ENCODE results near the gene CYP2C9.
"Not testable (repeated sequence)": the region's sequence is repeated elsewhere in the genome, so short reads cannot be mapped to it uniquely, and the experiment has no call there.

CYP2C9 gene

DNA sequence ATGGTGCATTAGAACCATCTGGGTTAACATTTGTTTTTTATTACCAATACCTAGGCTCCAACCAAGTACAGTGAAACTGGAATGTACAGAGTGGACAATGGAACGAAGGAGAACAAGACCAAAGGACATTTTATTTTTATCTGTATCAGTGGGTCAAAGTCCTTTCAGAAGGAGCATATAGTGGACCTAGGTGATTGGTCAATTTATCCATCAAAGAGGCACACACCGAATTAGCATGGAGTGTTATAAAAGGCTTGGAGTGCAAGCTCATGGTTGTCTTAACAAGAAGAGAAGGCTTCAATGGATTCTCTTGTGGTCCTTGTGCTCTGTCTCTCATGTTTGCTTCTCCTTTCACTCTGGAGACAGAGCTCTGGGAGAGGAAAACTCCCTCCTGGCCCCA is at the start of gene CYP2C9:
Gene CYP2C9 (plus strand): TSS at position 276 of the 400 bp plus-strand sequence. CDS start 25 bp downstream, at position 301.
- DNase-seq (ENCODE audit: low read depth, low spot score): no peak

DNA sequence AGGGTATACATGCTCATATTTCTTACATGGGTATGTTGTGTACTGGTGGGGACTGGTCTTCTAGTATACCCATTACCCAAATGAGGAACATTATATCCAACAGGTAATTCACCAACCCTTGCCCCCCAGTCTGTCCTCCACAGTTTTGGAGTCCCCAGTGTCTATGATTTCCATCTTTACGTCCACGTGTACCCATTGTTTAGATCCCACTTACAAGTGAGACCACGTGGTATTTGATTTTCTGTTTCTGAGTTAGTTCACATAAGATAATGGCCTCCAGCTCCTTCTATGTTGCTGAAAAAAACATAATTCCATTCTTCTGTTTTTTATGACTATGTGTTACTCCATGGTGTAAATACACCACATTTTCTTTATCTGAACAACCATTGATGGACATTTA is 49.3 kb upstream of the CYP2C9 start:
- no peak for DNase-seq (ENCODE audit: low read depth, low spot score)

DNA sequence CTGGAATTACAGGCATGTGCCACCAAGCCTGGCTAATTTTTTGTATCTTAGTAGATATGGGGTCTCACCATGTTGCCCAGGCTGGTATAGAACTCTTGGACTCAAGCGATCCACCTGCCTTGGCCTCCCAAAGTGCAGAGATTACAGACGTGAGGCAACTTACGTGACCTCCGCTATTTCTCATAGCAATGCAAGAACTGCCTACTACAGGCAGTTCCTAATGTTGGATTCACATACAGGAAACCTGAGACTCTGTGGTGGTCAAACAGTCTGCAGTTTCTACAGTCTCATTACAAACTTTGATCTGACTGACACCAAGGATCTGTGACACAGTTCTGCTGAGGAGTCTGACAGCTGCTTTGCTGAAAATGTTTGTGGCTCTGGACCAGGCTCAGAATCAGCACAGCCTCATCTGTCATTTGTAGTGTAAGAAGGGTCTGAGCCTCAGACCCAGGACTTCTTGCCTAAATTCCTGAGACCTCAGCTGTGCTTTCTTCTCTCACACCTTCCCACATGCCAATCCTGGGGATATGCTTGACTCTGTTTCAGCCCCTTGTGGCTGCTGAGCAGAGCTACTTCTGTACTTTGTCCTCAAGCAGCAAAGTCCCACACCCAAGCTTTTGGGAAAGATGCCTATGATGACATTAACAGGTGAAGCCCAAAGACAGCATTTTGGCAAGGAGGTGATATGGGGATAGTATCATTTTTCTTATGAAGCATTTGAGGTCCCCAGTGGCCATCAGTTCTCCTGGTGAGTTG is 48.0 kb upstream of the CYP2C9 start:
- DNase-seq (ENCODE audit: low read depth, low spot score): no peak

DNA sequence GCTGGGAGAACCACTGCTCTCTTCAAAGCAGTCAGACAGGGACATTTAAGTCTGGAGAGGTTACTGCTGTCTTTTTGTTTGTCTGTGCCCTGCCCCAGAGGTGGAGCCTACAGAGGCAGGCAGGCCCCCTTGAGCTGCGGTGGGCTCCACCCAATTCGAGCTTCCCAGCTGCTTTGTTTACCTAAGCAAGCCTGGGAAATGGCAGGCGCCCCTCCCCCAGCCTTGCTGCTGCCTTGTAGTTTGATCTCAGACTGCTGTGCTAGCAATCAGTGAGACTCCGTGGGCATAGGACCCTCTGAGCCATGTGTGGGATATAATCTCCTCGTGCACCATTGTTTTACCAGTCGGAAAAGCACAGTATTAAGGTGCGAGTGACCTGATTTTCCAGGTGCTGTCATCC is 40.0 kb upstream of the CYP2C9 start:
- not testable (repeated sequence) for DNase-seq (ENCODE audit: low read depth, low spot score)

DNA sequence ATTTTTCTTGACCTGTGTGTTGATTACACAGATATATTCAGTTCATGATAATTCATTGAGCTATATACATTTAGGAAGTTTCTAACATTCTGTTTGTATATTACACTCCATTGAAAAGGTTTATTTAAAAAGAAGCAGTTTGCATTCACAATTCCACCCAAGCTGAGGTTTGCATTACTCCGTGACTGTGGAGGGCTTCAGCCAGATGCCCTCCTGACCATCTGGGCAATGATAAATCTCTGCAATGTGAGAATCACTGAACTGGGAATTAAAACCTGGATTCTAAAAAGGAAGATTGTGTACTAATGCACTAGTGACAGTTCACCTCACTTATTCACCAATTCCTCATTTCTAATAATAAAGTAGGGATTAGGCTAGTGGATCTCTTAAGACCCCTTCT is 36.4 kb upstream of the CYP2C9 start:
- DNase-seq (ENCODE audit: low read depth, low spot score): no peak

DNA sequence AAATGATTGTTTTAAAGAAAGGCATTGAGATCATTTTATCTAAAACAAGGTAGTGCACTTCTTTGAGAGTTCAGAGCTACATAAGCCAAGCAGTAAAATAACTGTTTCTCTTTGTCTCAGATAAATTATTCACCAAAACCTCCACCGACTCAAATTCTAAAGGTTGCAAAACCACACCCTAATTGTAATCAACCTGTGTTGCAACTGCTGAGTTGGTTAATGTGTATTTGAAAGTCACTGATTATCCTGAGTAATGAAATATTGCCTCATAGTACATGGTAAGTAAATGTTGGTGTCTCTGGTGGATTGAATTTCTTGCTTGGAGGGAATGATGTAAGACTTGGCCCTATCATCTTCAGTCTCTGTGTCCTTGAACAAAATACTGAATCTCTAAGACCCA is 35.9 kb upstream of the CYP2C9 start:
- DNase-seq (ENCODE audit: low read depth, low spot score): no peak

DNA sequence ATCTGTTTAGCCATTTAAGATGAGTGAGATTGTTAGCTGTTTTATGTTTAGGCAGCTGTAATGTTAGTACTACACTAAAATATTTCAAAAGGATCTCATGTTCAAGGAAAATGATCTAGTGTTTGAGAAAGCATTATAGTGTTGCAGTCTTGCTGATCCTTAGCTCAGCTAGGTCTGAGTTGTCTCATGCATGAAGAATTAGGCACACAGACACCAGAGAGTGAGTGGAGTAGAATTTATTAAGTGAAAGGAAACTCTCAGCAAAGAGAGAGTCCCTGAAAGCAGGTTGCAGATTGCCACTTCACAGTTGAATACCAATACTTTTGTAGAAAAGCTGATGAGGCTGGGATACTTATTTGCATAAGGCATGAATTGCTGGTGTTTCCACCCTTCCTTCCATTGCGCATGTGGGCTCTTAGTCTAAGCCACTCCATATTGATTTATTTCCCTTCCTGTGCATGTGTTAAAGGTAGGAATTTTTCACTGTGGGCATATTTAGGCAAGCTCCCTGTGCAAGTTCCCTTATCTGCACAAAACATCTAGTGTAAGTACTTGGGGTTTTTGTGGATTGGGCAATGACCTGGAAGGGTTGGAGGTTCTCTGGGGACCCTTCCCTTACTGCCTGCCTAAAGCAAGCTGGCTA is 33.8 kb upstream of the CYP2C9 start:
- DNase-seq (ENCODE audit: low read depth, low spot score): not testable (repeated sequence)

DNA sequence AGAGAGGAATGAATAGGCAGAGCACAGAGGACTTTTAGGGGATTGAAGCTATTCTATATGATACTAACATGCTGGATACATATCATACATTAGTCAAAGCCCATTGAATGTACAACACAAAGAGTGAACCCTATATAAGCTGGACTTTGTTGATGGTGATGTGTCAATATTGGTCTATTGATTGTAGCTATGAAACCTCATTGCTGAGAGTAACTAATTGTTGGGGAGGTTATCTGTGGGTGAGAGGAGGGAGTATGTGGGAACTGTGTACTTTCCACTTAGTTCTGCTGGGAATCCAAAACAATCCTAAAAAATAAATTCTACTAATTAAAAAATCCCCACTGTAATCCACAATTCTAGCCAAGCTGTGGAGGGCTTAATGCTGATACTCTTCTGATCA is 22.0 kb upstream of the CYP2C9 start:
- no peak for DNase-seq (ENCODE audit: low read depth, low spot score)

DNA sequence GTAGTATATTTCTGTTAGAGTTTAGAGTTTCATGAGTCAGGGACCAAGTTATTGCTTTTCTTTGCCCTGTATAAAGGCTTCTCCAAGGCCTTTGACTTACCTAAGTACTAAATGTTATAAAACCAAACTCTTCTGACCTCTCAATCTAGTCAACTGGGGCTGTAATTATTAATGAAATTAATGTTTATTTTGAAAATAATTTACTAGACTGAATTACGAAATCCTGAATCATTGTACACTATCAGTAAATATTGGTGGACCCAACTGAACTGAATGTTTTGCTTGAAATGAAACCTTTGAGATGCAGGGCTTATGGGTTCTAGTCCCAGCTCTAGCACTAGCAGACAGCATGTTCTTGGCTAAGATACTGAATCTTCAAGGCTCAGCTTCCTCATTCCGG is 1.7 kb upstream of the CYP2C9 start:
- no peak for DNase-seq (ENCODE audit: low read depth, low spot score)

DNA sequence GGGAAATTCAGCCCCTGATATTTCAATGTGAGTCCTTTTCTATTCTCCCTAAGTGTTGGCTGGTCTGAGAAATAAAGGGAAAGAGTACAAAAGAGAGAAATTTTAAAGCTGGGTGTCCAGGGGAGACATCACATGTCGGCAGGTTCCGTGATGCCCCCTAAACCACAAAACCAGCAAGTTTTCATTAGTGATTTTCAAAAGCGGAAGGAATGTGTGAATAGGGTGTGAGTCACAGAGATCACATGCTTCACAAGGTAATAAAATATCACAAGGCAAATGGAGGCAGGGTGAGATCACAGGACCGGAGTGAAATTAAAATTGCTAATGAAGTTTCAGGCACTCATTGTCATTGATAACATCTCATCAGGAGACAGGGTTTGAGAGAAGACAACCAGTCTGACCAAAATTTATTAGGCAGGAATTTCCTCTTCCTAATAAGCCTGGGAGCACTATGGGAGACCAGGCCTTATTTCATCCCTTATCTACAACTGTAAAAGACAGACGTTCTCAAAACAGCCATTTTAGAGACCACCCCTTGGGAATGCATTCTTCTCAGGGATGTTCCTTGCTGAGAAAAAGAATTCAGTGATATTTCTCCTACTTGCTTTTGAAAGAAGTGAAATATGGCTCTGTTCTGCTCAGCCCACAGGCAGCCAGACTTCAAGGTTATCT is 5.1 kb downstream of the CYP2C9 start:
- not testable (repeated sequence) for DNase-seq (ENCODE audit: low read depth, low spot score)

DNA sequence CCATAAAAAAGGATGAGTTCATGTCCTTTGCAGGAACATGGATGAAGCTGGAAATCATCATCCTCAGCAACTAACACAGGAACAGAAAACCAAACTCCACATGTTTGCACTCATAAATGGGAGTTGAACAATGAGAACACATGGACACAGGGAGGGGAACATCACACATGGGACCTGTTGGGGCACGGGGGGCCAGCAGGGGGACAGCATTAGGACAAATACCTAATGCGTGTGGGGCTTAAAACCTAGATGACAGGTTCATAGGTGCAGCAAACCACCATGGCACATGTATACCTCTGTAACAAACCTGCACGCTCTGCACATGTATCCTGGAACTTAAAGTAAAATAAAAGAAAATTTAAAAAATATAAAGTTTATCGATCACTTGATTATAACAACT is 7.7 kb downstream of the CYP2C9 start:
- not testable (repeated sequence) for DNase-seq (ENCODE audit: low read depth, low spot score)

DNA sequence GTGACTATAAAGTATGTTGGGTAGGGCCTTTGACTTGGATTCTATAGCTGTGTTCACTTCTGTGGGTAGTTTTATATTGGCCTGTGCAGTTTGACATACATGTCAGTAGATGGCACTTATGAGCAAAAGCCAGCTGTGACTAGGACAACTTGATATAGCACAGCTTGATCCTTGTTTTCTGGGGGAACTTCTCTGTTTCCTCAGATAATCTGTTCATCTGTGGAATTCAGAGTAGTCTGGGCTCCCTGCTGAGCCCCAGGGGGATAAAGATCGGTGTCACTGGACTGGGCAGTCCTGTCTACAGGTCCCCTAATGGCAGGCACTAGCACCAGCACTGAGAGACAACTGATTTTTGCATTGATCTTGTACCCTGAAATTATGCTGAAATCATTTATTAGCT is 25.4 kb downstream of the CYP2C9 start:
- DNase-seq (ENCODE audit: low read depth, low spot score): peak; percentile 54

DNA sequence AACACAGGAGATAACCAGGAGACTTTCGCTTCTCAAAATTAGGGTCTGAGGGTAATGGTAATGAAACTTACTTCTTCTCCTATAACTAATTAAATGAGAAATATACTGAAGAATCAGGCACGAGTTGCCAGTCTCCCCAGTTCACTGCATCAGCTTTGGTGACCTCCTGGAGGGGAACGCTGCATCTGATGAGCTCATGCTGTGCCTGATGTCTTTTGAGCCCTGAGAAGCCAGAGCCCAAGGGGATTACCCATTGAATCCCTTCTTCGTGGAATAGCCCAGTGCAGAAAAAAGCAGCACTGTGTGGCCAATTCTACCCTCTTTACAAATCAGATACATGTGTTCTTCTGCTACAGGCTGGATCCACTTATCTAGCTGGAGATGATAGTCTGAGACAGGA is 45.1 kb downstream of the CYP2C9 start:
- no peak for DNase-seq (ENCODE audit: low read depth, low spot score)

DNA sequence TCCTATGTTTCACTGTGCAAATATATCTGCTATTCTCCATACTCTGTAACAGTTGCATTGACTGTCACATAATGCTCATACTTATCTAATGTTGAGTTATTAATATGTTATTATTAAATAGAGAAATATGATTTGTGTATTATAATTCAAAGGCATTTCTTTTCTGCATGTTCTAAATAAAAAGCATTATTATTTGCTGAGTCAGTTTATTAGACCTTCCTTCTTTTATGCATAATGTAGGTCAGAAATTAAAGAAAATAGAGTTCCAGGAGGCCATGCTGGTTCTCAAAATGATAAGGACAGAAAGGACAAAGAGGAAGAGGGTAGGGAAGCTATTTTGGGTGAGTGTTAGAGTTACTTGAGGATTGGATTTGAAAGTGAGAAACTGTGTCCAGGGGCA is 50.7 kb downstream of the CYP2C9 start:
- DNase-seq (ENCODE audit: low read depth, low spot score): no peak

DNA sequence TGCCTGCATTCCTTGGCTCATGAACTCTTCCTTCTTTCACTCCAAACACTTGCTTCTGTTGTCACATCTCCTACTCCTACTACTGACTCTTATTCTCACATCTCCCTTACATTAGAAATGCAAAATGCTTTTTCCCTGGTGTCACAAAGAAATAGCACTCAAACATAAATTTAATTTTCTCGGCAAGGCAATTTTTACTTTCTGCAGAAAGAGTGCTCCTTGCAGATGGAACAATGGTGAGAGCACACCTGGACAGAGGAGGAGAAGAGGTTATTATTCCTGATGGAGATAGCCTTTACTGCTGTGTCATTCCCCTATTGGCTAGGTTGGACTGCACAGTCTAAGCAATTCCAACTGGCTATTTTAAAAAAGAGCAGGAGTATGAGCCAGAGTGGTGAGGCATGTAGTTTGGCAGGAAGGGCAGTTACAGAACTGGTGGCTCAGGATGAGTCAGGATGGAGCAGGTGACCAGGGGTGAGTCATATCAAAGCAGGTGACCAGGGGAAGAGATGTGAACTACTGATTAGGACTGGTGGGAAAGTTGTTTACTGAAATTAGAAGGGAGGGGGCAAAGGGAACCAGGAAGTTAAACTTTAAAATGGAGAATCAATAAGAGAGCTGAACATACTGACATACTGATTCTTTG is 52.9 kb downstream of the CYP2C9 start:
- no peak for DNase-seq (ENCODE audit: low read depth, low spot score)

DNA sequence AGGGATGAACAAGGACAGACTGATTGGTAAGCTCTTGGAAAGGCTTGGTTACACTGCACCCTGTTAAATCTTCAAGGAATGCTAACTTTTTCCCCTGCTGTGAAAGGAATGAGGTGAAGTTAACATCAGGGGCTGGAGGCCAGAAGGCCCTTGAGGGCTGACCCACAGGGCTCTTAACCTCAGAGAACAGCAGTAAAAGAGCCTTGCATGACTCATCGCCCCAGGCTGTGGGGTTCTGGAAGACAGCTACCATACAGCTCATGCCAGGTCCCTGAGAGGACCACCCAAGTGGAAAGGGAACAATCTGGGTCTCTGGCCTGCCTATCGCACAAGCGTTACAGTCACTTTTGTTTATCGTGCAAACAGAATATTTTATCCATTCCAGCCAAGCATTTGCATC is 54.4 kb downstream of the CYP2C9 start:
- peak; percentile 1 for DNase-seq (ENCODE audit: low read depth, low spot score)

DNA sequence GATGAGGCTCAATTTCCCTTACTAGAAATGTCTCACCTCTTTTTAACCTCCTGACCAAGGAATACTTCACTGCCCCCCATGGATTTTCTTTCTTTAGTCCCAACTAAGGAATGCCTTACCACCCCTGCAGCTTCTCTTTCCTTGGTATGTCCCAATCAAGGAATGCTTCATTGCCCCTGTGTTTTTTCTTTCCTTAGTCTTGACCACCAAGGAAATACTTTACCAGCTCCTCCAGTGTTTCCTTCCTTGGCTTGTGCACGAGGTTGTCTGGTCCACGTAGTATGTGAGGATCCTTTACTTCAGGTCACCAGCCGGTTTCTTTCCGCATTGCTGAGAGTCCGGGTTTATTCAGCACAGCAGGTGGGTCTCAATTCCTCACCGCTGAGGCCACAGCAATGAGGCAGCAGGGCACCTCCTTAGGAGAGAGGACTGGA is 59.3 kb downstream of the CYP2C9 start:
- no peak for DNase-seq (ENCODE audit: low read depth, low spot score)

DNA sequence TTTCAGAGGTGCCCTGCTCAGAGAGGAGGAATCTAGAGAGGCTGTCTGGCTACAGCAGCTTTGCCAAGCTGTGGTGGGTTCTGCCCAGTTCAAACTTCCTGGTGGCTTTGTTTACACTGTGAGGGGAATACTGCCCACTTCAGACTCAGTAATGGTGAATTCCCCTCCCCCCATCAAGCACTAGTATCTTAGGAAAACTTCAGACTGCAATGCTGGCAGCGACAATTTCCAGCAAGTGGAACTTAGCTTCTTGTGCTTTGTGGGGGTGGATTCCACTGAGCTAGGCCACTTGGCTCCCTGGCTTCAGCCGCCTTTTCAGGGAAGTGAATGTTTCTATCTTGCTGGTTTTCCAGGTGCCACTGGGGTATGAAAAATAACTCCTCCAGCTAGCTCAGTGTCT is 88.0 kb downstream of the CYP2C9 start:
- DNase-seq (ENCODE audit: low read depth, low spot score): no peak

DNA sequence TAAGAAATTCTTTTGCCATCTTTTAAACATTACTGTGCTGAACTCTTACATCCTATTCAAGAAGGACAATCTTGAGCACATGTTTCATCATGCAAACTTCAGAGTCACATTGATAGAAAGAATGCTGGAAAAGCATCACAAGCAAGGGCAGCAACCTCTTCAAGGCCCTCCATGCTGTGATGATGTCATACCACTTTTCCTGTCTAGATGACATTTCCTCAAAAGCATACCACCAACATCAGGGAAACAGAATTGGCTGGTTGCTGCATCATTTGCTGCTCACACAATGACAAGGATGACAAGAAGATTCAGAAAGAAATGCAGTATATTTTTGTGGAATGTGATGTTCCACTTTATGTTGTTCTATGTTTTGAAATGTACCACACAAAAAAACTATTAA is 93.2 kb downstream of the CYP2C9 start:
- no peak for DNase-seq (ENCODE audit: low read depth, low spot score)

DNA sequence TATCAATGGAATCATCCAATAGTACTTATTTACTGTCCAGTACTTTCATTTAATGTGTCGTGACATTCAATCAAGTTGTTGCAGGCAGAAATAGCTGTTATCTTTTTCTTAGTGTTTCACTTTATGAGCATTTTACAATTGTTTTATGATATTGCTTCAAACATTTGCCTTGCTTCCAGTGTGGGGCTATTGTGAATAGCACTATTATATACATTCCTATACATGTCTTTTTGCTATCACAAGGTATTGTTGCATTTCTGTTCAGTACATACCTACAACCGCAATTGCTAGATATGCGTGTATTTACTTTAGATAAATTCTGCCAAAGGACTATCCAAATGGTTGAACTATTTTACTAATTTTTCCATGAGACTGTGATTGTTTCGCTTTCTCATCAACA is 95.9 kb downstream of the CYP2C9 start:
- DNase-seq (ENCODE audit: low read depth, low spot score): no peak

DNA sequence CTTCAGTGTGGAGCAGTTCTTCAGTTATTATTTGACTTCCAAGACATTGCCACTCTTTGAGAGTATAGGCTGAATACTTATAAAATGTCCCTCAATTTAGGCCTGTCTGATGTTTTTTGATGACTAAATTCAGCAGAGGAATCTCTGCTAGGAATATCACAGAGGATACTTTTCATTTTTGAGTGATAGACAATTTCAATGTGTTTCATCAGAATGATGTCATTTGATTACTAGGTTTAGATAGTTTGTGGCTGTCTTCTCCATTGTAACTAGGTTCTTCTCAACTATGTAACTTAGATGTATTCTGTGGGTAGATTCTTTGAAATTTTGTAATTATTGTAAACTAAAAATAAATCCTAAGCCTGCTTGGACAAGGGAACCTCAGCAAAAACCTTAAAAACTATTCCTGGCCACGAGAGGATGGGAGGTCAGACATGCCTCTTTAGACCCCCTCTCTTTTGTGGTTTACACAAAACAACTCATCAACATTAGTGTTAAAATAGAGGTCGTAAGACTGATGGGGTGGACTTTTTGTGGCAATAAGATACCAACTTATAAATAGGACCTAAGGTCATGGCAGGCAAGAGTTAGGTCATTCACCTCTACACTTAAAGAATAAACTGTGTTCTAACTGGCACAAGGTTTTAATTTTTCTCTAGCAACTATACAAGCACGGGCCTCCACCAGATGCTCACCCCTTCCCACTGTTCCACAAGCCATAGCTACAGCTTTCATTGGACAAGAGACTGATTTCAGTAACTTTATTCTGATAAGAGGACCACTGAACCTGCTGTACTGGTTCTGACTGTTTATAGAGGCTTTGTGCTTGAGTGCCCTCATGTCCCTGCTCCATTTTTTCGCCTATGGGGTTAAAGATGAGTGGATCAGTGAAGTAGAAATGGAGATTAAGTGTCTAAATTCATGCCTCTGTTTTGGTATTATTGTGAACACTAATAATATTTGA is 97.2 kb downstream of the CYP2C9 start:
- no peak for DNase-seq (ENCODE audit: low read depth, low spot score)
